ENCODE data around the gene DAB2.

DAB2 gene

DNA sequence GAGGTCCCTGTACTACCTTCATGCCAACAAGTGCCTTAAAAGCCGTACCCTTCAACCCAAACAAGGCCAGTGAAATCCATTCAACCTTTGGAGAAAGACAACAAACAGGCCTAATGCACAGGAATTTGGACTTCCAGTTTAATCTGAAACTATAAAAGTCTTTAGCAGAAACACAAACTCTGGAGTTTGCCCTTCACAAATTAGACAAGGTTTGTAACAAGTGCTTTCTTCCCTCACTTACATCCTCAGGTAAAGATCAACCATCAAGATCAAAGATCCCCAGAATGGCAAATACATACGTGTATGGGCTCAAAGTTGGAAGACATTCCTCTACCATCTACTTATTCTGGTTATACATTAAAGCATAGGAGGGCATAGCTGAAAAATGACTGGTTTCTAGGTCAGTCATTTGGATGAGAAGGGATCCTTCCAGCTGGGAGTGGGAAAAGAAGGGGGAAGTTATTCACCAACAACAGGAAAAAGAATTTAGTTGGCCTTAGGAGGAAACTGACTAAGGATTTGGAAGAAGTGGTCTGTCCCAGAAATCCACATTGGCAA, 2.0 kb downstream of the DAB2 start:
- intact Hi-C loops (cut with micrococcal nuclease), result loop anchor here (5.0 kb wide), 2 partner anchors 36 to 104 kb away; no protein-coding TSS in a partner anchor

DNA sequence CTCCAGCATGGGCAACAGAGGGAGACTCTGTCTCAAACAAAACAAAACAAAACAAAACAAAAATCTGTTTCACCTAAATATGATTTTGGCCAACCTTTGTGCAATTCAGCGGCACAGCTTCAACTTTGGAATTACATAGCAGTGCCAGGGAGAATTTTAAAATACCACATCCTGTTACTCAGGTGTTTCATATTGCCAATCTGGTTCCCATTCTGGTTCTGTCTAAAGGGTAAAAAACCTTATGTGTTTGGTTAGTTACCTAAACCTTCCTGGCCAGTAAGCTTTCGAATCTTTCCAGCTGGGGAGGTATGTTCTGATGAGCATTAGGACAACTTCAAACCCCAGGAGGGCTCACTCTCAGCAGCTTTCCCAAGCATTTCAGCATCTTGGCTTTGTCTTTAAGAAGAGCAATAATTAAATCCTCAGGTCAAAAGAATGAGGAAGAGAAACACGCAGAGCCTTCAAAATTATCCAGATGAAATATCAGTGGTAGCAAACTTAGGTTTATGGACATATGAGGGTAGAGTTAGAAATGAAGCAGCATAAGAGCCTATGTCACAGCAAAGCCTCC, 2.7 kb downstream of the DAB2 start:
- peaks cover 42% of the 10 kb centered on the region for H3K4me1 Mint-ChIP-seq (ENCODE audit: low read depth)
- no peaks in the 10 kb centered on the region for H3K27me3 Mint-ChIP-seq
- H3K4me3 Mint-ChIP-seq, result peak overlapping the region; percentile 96
- intact Hi-C loops (cut with micrococcal nuclease), result loop anchor here (5.0 kb wide), 2 partner anchors 35 to 105 kb away; no protein-coding TSS in a partner anchor
- H3K27ac Mint-ChIP-seq, result peak overlapping the region; percentile 96
- H3K9me3 Mint-ChIP-seq, result no peaks in the 10 kb centered on the region
- H3K36me3 Mint-ChIP-seq (ENCODE audit: low read depth), result peaks cover 55% of the 10 kb centered on the region

More for the DNA sequence above, 2.0 kb downstream of the DAB2 start:
- H3K27ac Mint-ChIP-seq, result peak overlapping the region; percentile 96
- peak overlapping the region; percentile 96 for H3K4me3 Mint-ChIP-seq
- H3K4me1 Mint-ChIP-seq (ENCODE audit: low read depth), result peaks cover 42% of the 10 kb centered on the region
- no peaks in the 10 kb centered on the region for H3K9me3 Mint-ChIP-seq
- no peaks in the 10 kb centered on the region for H3K27me3 Mint-ChIP-seq
- H3K36me3 Mint-ChIP-seq (ENCODE audit: low read depth), result peaks cover 48% of the 10 kb centered on the region

DNA sequence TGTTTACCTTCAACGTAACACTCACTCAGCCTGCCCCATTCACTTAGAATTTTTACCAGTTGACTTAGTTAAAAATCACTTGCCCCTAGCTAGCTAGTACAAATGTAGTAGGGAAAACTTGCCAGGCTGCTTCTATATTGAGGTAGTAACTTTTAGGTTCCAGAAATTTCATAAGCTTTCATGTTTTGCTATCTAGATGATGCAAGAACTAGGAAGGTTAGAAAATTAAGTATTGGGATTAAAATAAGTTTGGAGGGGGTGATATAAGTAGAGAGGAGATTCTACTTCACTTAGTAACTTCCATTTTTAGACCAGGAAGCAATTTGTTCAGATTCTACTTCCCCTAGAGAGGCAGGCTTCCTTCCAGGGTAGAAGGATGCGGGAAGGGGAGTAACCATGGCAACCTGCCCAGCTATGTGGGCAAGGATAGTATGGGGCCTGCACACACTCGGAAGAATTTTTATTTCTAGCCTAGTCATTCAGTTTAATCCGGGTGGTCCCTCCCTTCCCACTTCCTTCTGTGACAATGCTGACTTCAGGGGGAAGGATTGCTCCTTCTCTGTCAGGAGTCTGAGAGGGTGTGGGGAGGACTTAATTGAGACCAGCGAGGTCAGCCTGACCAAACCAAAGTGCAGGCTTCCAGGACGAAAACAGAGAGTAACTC, 4.2 kb downstream of the DAB2 start:
- Mint-ChIP-seq H3K9me3 (no peaks in the 10 kb centered on the region), H3K36me3 (ENCODE audit: low read depth) (peaks cover 70% of the 10 kb centered on the region), H3K4me1 (ENCODE audit: low read depth) (peaks cover 56% of the 10 kb centered on the region), H3K27me3 (no peaks in the 10 kb centered on the region), H3K4me3 (peak overlapping the region; percentile 51), H3K27ac (peak overlapping the region; percentile 96)
- intact Hi-C loops (cut with micrococcal nuclease), result loop anchor here (5.0 kb wide), 2 partner anchors 33 to 107 kb away; no protein-coding TSS in a partner anchor

DNA sequence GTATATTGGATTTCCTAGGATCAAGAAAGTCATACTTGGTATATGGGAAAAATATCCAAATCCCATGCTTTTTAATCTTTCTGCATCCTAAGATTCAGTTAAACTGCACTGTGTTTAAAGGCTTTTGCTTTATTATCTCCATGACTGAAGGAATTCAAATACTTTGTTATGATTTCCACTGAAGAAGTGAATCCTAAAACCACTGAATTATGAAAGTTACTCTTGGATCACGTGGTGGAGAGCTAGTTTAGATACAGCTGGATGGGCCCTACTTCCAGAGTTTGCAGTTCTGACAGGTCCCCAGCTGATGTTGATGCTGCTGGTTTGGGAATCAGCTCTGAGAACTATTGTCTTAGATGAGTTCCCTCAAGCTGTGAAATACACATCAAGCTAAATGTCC, 5.0 kb downstream of the DAB2 start:
- no peaks in the 10 kb centered on the region for H3K27me3 Mint-ChIP-seq
- H3K4me1 Mint-ChIP-seq (ENCODE audit: low read depth), result peaks cover 59% of the 10 kb centered on the region
- no peaks in the 10 kb centered on the region for H3K9me3 Mint-ChIP-seq
- peaks cover 69% of the 10 kb centered on the region for H3K36me3 Mint-ChIP-seq (ENCODE audit: low read depth)
- H3K4me3 Mint-ChIP-seq, result no peak overlapping the region
- intact Hi-C loops (cut with micrococcal nuclease), result loop anchor here (5.0 kb wide), 2 partner anchors 32 to 108 kb away; no protein-coding TSS in a partner anchor
- H3K27ac Mint-ChIP-seq, result no peak overlapping the region

DNA sequence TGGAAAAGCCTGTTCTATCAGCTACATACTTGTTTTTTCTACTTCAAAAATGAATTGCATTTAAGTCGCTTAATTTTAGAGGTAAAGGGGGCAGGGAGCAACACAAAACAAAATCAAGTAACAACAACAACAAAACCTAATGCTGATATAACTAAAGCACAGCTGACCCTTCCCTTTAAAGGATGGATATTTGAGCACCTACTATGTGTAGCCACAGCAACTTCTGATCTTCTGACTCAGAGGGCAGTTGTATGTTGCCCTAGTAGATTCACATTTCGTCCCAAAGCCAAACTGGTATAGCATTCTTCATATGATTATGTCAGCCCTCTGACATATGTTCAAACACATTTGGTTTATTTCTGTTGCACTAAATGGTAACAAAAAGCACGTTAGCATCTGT, 6.8 kb downstream of the DAB2 start:
- no peak overlapping the region for H3K27ac Mint-ChIP-seq
- H3K9me3 Mint-ChIP-seq, result no peaks in the 10 kb centered on the region
- no peaks in the 10 kb centered on the region for H3K27me3 Mint-ChIP-seq
- peaks cover 55% of the 10 kb centered on the region for H3K4me1 Mint-ChIP-seq (ENCODE audit: low read depth)
- intact Hi-C loops (cut with micrococcal nuclease), result no loop called here
- H3K36me3 Mint-ChIP-seq (ENCODE audit: low read depth), result peaks cover 54% of the 10 kb centered on the region
- H3K4me3 Mint-ChIP-seq, result no peak overlapping the region

DNA sequence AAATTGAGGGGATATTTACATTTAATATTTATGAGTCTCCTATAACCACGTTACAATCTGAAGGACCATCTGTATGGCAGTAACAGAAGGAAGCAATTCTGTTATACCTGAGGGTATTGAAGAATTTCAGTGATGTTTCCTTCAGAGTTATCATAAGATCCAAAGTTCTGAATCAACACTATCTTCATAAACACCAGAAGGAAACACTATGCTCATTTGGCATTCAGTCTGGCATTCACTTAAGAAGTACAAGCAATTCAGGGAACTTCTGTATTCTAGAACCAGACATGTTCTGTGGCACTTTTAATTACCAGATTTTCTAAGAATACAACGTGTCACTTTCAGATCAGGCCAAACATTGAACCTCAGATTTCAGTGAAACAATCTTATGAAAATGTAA, 9.6 kb downstream of the DAB2 start:
- no peaks in the 10 kb centered on the region for H3K27me3 Mint-ChIP-seq
- intact Hi-C loops (cut with micrococcal nuclease), result no loop called here
- H3K4me1 Mint-ChIP-seq (ENCODE audit: low read depth), result peaks cover 55% of the 10 kb centered on the region
- H3K9me3 Mint-ChIP-seq, result no peaks in the 10 kb centered on the region
- H3K4me3 Mint-ChIP-seq, result no peak overlapping the region
- H3K27ac Mint-ChIP-seq, result no peak overlapping the region
- H3K36me3 Mint-ChIP-seq (ENCODE audit: low read depth), result peaks cover 42% of the 10 kb centered on the region

DNA sequence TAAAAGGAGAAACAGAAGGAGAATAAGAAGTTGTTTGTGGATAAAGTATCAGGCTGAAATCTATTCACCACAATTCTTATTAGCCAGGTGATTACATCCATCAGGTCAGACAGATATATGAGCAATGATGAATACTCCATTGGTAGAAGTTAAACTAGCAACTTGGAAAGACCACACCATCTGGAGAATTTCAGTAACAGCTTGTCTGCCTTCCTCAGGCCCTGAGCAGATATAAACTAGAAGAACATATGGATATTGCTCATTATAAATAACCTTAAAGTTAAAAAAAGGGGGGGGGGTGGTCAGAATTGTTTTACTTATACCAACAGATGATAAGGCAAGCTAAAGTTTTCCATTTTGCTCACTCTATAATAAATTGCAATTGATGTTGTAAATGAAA, 10.4 kb downstream of the DAB2 start:
- H3K4me3 Mint-ChIP-seq, result no peak overlapping the region
- intact Hi-C loops (cut with micrococcal nuclease), result no loop called here
- peaks cover 53% of the 10 kb centered on the region for H3K4me1 Mint-ChIP-seq (ENCODE audit: low read depth)
- no peaks in the 10 kb centered on the region for H3K9me3 Mint-ChIP-seq
- H3K36me3 Mint-ChIP-seq (ENCODE audit: low read depth), result peaks cover 42% of the 10 kb centered on the region
- no peak overlapping the region for H3K27ac Mint-ChIP-seq
- H3K27me3 Mint-ChIP-seq, result no peaks in the 10 kb centered on the region

DNA sequence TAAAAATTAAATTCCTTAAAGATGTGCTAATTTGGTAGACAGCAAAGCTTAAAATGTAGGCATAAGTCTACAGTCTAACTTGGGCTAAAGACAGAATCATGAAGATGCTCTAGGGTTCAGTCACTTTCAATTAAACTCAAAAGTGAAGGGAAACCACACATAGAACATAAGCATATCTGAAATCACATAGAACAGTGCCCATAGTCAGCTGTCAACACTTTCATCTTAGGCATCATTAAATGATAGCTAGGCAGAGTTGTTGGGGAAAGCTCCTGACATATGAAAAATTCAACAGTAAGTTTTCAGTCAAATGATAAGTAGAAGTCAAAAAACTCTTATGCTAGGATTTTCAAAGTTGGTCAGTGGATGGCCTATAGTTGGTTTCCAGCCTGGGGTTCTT, 11.0 kb downstream of the DAB2 start:
- H3K4me3 Mint-ChIP-seq, result no peak overlapping the region
- intact Hi-C loops (cut with micrococcal nuclease), result no loop called here
- H3K9me3 Mint-ChIP-seq, result no peaks in the 10 kb centered on the region
- H3K27ac Mint-ChIP-seq, result no peak overlapping the region
- no peaks in the 10 kb centered on the region for H3K27me3 Mint-ChIP-seq
- H3K4me1 Mint-ChIP-seq (ENCODE audit: low read depth), result peaks cover 47% of the 10 kb centered on the region
- H3K36me3 Mint-ChIP-seq (ENCODE audit: low read depth), result peaks cover 44% of the 10 kb centered on the region

DNA sequence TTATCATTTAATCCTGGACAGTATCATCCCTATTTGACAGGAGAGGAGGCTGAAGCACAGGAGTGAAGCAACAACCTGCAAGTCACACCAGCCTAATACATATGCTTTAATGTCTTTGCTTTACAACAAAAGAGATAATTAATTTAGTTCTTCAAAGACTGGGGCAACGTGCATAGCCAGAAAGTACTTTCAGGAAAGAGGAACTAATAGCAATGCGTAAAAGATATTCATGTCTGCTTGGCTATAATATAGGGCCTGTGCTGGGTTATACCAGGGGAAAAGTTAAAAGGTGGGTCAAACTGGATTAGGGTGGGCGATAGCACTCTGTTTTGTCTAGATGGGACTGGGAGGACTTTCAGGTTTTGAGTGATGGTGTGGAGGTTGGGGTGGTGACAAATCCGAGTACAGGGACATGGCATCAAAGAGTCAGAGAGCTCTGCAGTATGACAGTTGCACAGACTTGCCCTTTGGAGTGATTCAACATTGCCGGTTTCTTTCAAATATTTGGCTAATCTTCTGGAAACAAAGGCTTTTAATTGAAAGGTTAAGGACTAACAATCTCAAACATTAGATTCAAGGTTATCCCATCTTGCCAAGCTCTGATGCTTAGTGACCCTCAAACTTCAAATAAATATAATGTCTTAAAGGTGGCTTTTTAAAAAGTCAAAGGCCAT, 11.9 kb downstream of the DAB2 start:
- H3K4me1 Mint-ChIP-seq (ENCODE audit: low read depth), result peaks cover 47% of the 10 kb centered on the region

DNA sequence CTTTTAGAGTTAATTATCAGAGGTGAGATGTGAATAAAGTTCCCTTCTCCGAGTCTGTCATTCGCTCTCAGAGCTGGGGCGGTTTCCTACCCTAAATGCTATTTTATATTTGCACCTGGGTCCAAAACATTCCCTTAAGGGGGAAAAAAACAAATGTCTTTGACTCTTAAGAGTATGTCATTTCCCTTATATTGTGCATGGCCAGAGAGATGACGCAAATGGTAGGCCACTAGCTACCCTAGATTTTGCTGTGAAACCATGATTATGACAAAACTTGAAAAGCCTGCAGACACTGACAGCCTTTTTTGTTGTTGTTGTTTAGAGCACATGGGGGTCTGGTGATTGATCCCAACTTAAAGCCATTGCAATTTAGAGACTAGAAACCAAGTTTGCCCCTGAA, 12.8 kb downstream of the DAB2 start:
- H3K27me3 Mint-ChIP-seq, result no peaks in the 10 kb centered on the region
- H3K4me1 Mint-ChIP-seq (ENCODE audit: low read depth), result peaks cover 41% of the 10 kb centered on the region
- H3K36me3 Mint-ChIP-seq (ENCODE audit: low read depth), result peaks cover 51% of the 10 kb centered on the region
- peak overlapping the region; percentile 34 for H3K27ac Mint-ChIP-seq
- no peaks in the 10 kb centered on the region for H3K9me3 Mint-ChIP-seq
- intact Hi-C loops (cut with micrococcal nuclease), result no loop called here
- H3K4me3 Mint-ChIP-seq, result no peak overlapping the region

More for the DNA sequence above, 11.9 kb downstream of the DAB2 start:
- no peak overlapping the region for H3K4me3 Mint-ChIP-seq
- H3K27me3 Mint-ChIP-seq, result no peaks in the 10 kb centered on the region
- peaks cover 51% of the 10 kb centered on the region for H3K36me3 Mint-ChIP-seq (ENCODE audit: low read depth)
- intact Hi-C loops (cut with micrococcal nuclease), result no loop called here
- peak overlapping the region; percentile 61 for H3K27ac Mint-ChIP-seq
- no peaks in the 10 kb centered on the region for H3K9me3 Mint-ChIP-seq

DNA sequence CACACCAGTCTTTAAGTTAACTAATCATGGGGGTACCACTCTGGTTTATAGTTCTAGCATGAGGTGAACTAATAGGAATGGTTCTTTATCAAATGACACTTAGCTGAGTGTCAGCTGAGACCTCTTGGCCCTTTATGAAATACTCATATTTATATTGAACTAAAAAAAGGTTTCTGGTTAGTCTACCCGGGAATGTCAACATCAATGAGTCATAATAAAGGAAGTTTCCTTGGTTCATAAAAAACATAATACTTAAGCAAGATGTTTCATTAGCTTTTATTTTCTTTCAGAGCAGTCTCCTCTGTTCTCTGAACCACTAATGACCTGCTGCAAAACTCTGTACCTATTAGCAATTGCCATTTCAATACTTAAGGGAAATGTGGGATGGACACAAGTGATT, 13.7 kb downstream of the DAB2 start:
- Mint-ChIP-seq H3K36me3 (ENCODE audit: low read depth) (peaks cover 49% of the 10 kb centered on the region), H3K4me3 (no peak overlapping the region), H3K27ac (peak overlapping the region; percentile 34), H3K4me1 (ENCODE audit: low read depth) (peaks cover 35% of the 10 kb centered on the region), H3K9me3 (no peaks in the 10 kb centered on the region), H3K27me3 (no peaks in the 10 kb centered on the region)
- intact Hi-C loops (cut with micrococcal nuclease), result no loop called here

DNA sequence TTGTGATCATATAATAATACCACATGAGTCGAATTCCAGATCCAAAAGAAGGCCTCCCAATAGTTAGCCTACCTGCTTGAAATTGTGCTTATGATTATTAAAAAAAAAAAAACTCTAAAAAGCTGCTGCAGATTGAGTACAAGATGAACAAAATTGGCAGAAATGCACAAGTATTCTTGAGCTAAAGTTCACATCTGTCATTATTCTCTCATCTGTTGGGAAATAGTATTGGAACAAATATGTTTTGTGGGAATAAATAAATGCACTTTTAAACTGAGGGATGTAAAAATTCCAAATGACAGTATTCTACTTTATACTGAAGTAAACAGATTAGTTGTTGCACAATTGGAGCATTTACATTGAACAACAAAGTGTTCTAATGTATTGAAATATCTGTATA, 15.7 kb downstream of the DAB2 start:
- Mint-ChIP-seq H3K9me3 (no peaks in the 10 kb centered on the region), H3K4me1 (ENCODE audit: low read depth) (peaks cover 38% of the 10 kb centered on the region), H3K27ac (no peak overlapping the region), H3K4me3 (no peak overlapping the region), H3K36me3 (ENCODE audit: low read depth) (peaks cover 55% of the 10 kb centered on the region), H3K27me3 (no peaks in the 10 kb centered on the region)
- intact Hi-C loops (cut with micrococcal nuclease), result no loop called here

DNA sequence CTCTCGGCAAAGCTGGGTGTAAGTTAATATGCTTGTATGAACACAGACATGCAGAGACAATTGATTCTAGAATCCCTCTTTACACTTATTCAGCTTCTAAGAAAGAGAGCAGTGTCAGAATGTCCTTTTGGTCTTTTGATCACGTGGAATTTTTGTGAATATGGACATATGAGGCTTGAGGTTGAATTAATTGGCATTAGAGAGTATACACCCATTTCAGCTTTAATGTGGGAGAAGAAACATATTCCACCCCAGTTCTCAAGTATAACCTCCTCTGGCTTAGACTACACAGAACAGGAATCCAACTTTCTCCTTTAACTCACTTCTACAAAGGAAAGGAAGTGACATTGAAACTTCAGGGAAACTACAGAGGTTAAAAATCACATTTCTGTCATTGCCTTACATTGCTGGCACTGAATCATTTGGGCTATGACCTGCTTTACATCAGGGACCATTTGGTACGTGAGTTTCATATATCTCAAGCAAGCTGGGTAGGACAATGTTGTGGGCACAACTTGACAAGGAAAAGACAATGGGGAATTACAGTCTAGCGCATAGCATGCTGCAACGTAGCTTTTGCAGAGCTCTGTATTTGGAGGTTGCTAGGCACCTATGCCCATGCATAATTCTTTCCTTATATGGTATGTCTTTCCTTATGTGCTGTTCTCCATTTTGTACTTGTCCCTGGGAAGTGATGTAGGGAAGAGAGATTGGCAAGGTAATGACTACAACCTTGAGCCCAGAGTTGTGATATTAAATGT, 19.5 kb downstream of the DAB2 start:
- peak overlapping the region; percentile 14 for H3K27ac Mint-ChIP-seq

More for the DNA sequence above, 19.5 kb downstream of the DAB2 start:
- Mint-ChIP-seq H3K9me3 (no peaks in the 10 kb centered on the region), H3K36me3 (ENCODE audit: low read depth) (peaks cover 72% of the 10 kb centered on the region), H3K27me3 (no peaks in the 10 kb centered on the region), H3K4me1 (ENCODE audit: low read depth) (peaks cover 30% of the 10 kb centered on the region), H3K4me3 (no peak overlapping the region)
- intact Hi-C loops (cut with micrococcal nuclease), result no loop called here

All from dendritic cell treated with granulocyte-macrophage colony-stimulating factor and Interleukin-4, amounts not matched to agents 40 ng/mL and 50 ng/mL, for 4 days (primary cell).